ENCODE measurements around the gene DHRS7. TPM values are rescaled to one million over a fixed set of nuclear protein-coding genes. Genes with fewer than 3 reads are reported as not detected.

The DHRS7 gene
- total and polyA plus RNA-seq, 10 of the 15 experiments (the other 5 are each of a cell fraction or from before 2014, with no cell fraction given), result 55.0 to 99.8 (median 62.2) TPM

DNA sequence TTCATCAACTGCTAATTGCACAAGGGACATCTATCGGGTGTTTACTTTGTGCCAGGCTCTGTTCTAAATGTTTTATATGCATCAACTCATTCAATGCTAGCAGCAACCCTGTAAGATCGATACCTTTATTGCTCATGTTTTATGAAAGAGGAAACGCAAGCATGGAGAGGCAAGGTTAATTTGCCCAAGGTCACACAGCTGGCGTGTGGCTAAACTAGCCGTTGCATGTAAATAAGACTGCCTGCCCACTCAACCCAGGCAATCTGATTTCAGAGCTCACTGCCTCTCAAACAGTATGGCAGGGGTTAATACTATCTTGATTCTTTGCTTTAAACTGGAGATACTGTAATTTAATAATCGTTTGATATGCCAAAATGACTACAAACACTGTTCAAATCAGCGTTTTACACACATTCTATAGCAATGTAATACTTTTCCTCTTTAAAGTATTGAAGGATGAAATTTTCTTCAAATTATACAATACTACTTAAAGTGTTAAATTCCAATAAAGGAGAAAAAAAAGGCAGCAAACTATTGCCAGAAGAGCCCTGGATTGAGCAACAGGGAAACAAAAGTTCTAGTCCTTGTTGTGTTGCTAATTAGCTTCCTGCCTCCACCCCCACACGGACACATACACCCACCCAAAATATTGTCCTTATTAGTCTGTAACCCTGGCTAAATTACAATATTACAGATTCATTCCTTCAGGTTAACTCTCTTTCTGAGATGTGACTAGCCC, 39.1 kb upstream of the DHRS7 start (continued):
- TF ChIP-seq BCL11A (IDR thresholded peaks at IDR 0.05; ENCODE audit: low read depth, low read length) (peak; percentile 87), TAF1 (IDR thresholded peaks at IDR 0.05; ENCODE audit: borderline replicate concordance, low read depth, low read length) (peak; percentile 72; the same call in 1 of the 2 replicates), BRCA1 (IDR thresholded peaks at IDR 0.05; ENCODE audit: low read depth, low read length) (no peak), SMAD5 (IDR thresholded peaks at IDR 0.05; ENCODE audit: low read depth) (no peak), MEF2A (IDR thresholded peaks at IDR 0.05; ENCODE audit: insufficient read depth, low read depth, low read length) (peak; percentile 73; the same call in 1 of the 2 replicates), GABPA (IDR thresholded peaks at IDR 0.05; ENCODE audit: low read depth) (no peak), CBX5 (IDR thresholded peaks at IDR 0.05; ENCODE audit: low read depth) (no peak), SIN3A (IDR thresholded peaks at IDR 0.05; ENCODE audit: low read depth, low read length) (0 out of 2 replicates have a peak, but pooled peaks have one; percentile 25), BACH1 (IDR thresholded peaks at IDR 0.05; ENCODE audit: borderline replicate concordance) (no peak), NR2C1 (IDR thresholded peaks at IDR 0.05) (peak; percentile 67), CHD4 (IDR thresholded peaks at IDR 0.05) (no peak), YBX1 (IDR thresholded peaks at IDR 0.05) (no peak), ZNF217 (IDR thresholded peaks at IDR 0.05) (peak; percentile 35; the same call in 1 of the 2 replicates), FOXK2 (IDR thresholded peaks at IDR 0.05) (no peak), IKZF1 (conservative IDR thresholded peaks at IDR 0.05) (peak; percentile 58), BMI1 (IDR thresholded peaks at IDR 0.05; ENCODE audit: borderline replicate concordance) (no peak), MYC (IDR thresholded peaks at IDR 0.05; ENCODE audit: insufficient read depth, insufficient read length, insufficient replicate concordance, low read length, severe bottlenecking) (no peak), NFYB (IDR thresholded peaks at IDR 0.05; ENCODE audit: insufficient read depth, low read depth, low read length) (no peak), TARDBP (IDR thresholded peaks at IDR 0.05; ENCODE audit: borderline replicate concordance) (no peak), DPF2 (IDR thresholded peaks at IDR 0.05) (peak; percentile 66; the same call in 1 of the 2 replicates)
- TF ChIP-seq, protein P1, sequence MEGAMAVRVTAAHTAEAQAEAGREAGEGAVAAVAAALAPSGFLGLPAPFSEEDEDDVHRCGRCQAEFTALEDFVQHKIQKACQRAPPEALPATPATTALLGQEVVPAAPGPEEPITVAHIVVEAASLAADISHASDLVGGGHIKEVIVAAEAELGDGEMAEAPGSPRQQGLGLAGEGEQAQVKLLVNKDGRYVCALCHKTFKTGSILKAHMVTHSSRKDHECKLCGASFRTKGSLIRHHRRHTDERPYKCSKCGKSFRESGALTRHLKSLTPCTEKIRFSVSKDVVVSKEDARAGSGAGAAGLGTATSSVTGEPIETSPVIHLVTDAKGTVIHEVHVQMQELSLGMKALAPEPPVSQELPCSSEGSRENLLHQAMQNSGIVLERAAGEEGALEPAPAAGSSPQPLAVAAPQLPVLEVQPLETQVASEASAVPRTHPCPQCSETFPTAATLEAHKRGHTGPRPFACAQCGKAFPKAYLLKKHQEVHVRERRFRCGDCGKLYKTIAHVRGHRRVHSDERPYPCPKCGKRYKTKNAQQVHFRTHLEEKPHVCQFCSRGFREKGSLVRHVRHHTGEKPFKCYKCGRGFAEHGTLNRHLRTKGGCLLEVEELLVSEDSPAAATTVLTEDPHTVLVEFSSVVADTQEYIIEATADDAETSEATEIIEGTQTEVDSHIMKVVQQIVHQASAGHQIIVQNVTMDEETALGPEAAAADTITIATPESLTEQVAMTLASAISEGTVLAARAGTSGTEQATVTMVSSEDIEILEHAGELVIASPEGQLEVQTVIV (IDR thresholded peaks at IDR 0.05; ENCODE audit: borderline replicate concordance, partially characterized antibody), result no peak
- TF ChIP-seq, protein P2, sequence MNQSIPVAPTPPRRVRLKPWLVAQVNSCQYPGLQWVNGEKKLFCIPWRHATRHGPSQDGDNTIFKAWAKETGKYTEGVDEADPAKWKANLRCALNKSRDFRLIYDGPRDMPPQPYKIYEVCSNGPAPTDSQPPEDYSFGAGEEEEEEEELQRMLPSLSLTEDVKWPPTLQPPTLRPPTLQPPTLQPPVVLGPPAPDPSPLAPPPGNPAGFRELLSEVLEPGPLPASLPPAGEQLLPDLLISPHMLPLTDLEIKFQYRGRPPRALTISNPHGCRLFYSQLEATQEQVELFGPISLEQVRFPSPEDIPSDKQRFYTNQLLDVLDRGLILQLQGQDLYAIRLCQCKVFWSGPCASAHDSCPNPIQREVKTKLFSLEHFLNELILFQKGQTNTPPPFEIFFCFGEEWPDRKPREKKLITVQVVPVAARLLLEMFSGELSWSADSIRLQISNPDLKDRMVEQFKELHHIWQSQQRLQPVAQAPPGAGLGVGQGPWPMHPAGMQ (IDR thresholded peaks at IDR 0.05; ENCODE audit: borderline replicate concordance), result no peak
- TF ChIP-seq, protein P3, sequence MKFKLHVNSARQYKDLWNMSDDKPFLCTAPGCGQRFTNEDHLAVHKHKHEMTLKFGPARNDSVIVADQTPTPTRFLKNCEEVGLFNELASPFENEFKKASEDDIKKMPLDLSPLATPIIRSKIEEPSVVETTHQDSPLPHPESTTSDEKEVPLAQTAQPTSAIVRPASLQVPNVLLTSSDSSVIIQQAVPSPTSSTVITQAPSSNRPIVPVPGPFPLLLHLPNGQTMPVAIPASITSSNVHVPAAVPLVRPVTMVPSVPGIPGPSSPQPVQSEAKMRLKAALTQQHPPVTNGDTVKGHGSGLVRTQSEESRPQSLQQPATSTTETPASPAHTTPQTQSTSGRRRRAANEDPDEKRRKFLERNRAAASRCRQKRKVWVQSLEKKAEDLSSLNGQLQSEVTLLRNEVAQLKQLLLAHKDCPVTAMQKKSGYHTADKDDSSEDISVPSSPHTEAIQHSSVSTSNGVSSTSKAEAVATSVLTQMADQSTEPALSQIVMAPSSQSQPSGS (IDR thresholded peaks at IDR 0.05; ENCODE audit: low read length), result peak; percentile 80

Measured in GM12878 (cell line).